ENCODE data around the gene CORT. TPM values are rescaled to one million over a fixed set of nuclear protein-coding genes. Genes with fewer than 3 reads are reported as not detected.
A peak's percentile ranks its signal among the peaks of the same experiment; 100 is the strongest.

Gene CORT
- total RNA-seq, 4 donors from 2014 or later, result not detected

DNA sequence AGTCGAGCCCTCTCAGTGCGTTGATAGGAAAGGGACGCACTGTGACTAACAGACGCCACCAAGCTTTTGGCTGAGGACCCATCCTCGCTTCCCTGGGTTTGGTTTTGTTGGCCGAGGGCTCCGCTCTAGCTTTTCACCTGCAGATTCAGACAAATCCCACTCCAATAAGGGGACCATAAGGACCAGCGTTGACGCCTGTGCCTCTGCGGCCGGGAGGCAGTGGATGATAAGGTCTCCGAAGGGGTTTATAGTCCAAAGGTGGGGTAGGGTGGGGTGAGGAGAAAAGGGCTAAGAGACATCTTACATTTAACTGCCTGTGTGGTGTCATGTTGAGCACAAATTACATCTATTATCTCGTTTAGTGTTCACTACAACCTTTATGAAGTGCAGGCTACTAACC, 25.7 kb downstream of the CORT start:
- no peaks in the 10 kb centered on the region for H3K27me3 ChIP-seq
- TF ChIP-seq POLR2A (IDR thresholded peaks at IDR 0.05), result no peak

DNA sequence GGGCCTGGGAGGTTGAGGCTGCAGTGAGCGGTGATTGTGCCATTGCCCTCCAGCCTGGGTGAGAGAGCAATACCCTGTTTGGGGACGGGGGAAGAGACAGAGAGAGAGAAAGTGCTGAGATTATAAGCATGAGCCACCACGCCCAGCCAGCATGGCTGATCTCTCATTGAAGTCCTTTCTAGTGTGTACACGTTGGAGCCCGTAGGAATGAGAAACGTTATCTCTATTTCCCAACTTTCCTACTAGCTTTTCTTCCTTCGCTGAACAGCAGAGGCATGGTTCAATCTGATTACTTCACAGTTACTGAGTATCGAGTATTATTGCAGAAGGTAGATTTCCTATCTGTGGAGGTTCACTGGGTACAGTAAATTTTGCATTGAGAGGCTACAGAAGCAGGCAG, 29.5 kb downstream of the CORT start:
- no peak for ATAC-seq
- WGBS, 2 donors (ENCODE audit: low coverage in 1 of 2), result 55 to 75% methylated on average over 4 to 8 of the region's 8 CpGs

More for the DNA sequence above, 25.7 kb downstream of the CORT start:
- H3K27ac ChIP-seq, result peak overlapping the region in 3 of 4 donors; percentile 81 to 91 (median 86)
- peaks cover 3 to 46% (median 9%) of the 10 kb centered on the region in 3 donors for H3K4me1 ChIP-seq
- H3K4me3 ChIP-seq, result peak overlapping the region; percentile 76 to 93
- no peak for ATAC-seq
- 0 to 5% methylated on average over 6 to 11 of the region's 13 CpGs for WGBS, 2 donors (ENCODE audit: low coverage in 1 of 2)
- no peaks in the 10 kb centered on the region for H3K9me3 ChIP-seq
- H3K36me3 ChIP-seq, result no peaks in the 10 kb centered on the region

DNA sequence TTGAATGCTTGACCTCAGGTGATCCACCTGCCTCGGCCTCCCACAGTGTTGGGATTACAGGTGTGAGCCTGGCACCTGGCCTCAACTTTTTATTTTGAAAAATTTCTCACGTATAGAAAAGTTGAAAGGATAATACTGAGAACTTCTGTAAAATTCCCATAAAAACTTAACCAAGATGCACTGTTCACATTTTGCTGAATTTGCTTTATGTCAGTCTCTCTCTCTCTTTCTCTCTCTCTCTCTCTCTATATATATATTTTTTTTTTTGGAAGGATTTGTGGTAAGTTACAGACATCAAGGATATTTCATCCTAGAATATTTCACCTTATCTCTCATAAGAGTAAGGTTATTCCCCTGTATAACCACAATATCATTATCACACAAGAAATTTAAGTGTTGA, 30.8 kb downstream of the CORT start:
- 85 to 87% methylated on average over 2 of the region's 2 CpGs for WGBS, 2 donors (ENCODE audit: low coverage in 1 of 2)
- Histone ChIP-seq H3K27me3 (no peaks in the 10 kb centered on the region), H3K4me1 (peaks cover 0 to 16% (median 7%) of the 10 kb centered on the region in 3 donors), H3K9me3 (no peaks in the 10 kb centered on the region), H3K4me3 (no peak overlapping the region), H3K27ac (no peak overlapping the region), H3K36me3 (peaks cover 0 to 4% of the 10 kb centered on the region in 2 donors)
- ATAC-seq, result no peak
- TF ChIP-seq POLR2AphosphoS5 (IDR thresholded peaks at IDR 0.05) (no peak), EP300 (IDR thresholded peaks at IDR 0.05) (no peak), POLR2A (IDR thresholded peaks at IDR 0.05) (no peak)
- TF ChIP-seq, protein P1, sequence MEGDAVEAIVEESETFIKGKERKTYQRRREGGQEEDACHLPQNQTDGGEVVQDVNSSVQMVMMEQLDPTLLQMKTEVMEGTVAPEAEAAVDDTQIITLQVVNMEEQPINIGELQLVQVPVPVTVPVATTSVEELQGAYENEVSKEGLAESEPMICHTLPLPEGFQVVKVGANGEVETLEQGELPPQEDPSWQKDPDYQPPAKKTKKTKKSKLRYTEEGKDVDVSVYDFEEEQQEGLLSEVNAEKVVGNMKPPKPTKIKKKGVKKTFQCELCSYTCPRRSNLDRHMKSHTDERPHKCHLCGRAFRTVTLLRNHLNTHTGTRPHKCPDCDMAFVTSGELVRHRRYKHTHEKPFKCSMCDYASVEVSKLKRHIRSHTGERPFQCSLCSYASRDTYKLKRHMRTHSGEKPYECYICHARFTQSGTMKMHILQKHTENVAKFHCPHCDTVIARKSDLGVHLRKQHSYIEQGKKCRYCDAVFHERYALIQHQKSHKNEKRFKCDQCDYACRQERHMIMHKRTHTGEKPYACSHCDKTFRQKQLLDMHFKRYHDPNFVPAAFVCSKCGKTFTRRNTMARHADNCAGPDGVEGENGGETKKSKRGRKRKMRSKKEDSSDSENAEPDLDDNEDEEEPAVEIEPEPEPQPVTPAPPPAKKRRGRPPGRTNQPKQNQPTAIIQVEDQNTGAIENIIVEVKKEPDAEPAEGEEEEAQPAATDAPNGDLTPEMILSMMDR (IDR thresholded peaks at IDR 0.05), result no peak

More for the DNA sequence above, 29.5 kb downstream of the CORT start:
- Histone ChIP-seq H3K27me3 (no peaks in the 10 kb centered on the region), H3K4me1 (peaks cover 0 to 25% (median 9%) of the 10 kb centered on the region in 3 donors), H3K9me3 (no peaks in the 10 kb centered on the region), H3K4me3 (no peak overlapping the region), H3K36me3 (peaks cover 0 to 4% of the 10 kb centered on the region in 2 donors), H3K27ac (no peak overlapping the region)
- TF ChIP-seq EP300 (IDR thresholded peaks at IDR 0.05), result no peak
- TF ChIP-seq POLR2AphosphoS5 (IDR thresholded peaks at IDR 0.05), result no peak
- TF ChIP-seq, protein P1 (IDR thresholded peaks at IDR 0.05), result no peak
- TF ChIP-seq POLR2A (IDR thresholded peaks at IDR 0.05), result no peak

DNA sequence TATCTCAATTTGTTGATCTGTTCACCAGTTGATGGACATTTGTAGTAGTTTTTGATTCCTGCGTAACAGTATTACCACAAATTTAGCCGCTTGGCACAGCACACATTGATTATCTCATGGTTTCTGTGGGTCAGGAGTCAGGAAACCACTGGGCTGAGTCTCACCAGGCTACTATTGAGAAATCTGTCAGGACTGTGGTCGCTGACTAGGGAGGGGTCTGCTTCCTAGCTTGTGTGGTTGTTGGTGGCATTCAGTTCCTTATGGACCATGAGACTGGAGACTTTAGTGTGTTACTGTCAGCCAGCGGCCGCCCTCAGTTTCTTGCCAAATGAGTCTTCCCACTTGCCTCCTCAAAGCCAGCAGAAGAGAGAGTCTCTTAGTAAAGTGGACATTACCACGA, 34.7 kb downstream of the CORT start:
- no peaks in the 10 kb centered on the region for H3K27me3 ChIP-seq
- ATAC-seq, result no peak
- TF ChIP-seq POLR2AphosphoS5 (IDR thresholded peaks at IDR 0.05) (no peak), POLR2A (IDR thresholded peaks at IDR 0.05) (no peak), EP300 (IDR thresholded peaks at IDR 0.05) (no peak)
- TF ChIP-seq, protein P1 (IDR thresholded peaks at IDR 0.05), result no peak
- no peaks in the 10 kb centered on the region for H3K9me3 ChIP-seq
- H3K27ac ChIP-seq, result no peak overlapping the region
- peaks cover 0 to 11% of the 10 kb centered on the region in 2 donors for H3K36me3 ChIP-seq
- 90 to 92% methylated on average over 2 to 4 of the region's 6 CpGs for WGBS, 2 donors (ENCODE audit: low coverage in 1 of 2)
- H3K4me1 ChIP-seq, result peaks cover 0 to 1% (median 0%) of the 10 kb centered on the region in 3 donors
- no peak overlapping the region for H3K4me3 ChIP-seq

DNA sequence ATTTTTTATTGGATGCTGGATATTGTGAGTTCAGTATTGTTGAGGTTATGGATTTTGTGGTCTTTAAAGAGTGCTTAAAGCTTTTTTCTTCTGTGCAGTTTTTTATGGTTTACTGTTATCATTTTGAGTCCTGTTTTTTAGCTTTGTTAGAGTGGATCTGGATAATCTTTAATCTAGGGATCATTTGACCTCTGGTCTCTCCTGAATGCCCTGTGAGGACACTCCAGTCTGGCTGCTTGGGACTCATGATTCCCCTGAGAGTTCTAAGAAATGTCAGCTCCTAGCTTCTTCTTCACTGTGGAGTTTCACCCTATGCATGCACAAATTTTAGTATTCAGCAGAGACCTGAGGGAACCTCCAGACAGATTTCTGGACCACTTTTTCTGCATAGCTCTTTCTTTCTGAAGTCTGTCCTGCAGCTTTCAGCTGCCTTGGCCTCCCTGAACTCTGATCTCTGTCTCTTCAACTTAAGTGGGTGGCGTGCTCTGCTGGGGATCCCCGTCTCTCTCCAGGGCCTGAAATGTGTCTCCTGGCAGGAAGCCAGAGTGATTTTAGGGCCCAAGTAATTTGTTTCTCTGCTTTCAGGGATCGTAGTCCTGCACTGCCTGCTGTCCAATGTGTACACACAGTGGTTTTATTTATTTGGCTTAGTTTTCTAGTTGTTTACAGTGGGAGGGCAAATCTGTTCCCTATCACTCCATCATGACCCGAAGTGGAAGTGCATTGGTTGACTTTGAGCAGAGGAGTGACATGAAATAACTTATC, 39.6 kb downstream of the CORT start:
- Histone ChIP-seq H3K4me1 (peaks cover 0 to 11% (median 0%) of the 10 kb centered on the region in 3 donors), H3K9me3 (no peaks in the 10 kb centered on the region), H3K4me3 (no peak overlapping the region), H3K27me3 (no peaks in the 10 kb centered on the region), H3K36me3 (peaks cover 0 to 10% of the 10 kb centered on the region in 2 donors), H3K27ac (no peak overlapping the region)
- no peak for TF ChIP-seq POLR2AphosphoS5 (IDR thresholded peaks at IDR 0.05)
- TF ChIP-seq EP300 (IDR thresholded peaks at IDR 0.05), result no peak
- TF ChIP-seq POLR2A (IDR thresholded peaks at IDR 0.05), result no peak
- TF ChIP-seq, protein P1 (IDR thresholded peaks at IDR 0.05), result no peak
- WGBS, 2 donors (ENCODE audit: low coverage in 1 of 2), result 42 to 49% methylated on average over 2 to 4 of the region's 4 CpGs
- no peak for ATAC-seq
